ENCODE results near the gene LYZL2.
"Not testable (repeated sequence)": the region's sequence is repeated elsewhere in the genome, so short reads cannot be mapped to it uniquely, and the experiment has no call there.

LYZL2 gene

GRCh38 chr10:30596013-30596412 is 33.5 kb downstream of the LYZL2 start:
- no peak for DNase-seq
- Histone ChIP-seq H3K9me3 (replicated peaks; ENCODE audit: insufficient read depth, low read length) (no peaks in the 10 kb centered on the region), H3K4me2 (ENCODE audit: low read depth, low read length) (no peak overlapping the region), H3K79me2 (ENCODE audit: low read length) (no peaks in the 10 kb centered on the region), H2AFZ (ENCODE audit: low read length) (no peak overlapping the region), H3K9me2 (replicated peaks; ENCODE audit: insufficient read depth, low read length) (no peaks in the 10 kb centered on the region), H3K4me3 (ENCODE audit: low read length) (no peak overlapping the region), H3K36me3 (replicated peaks; ENCODE audit: insufficient read depth, low read length) (no peaks in the 10 kb centered on the region), H4K20me1 (ENCODE audit: insufficient read depth, low read length) (no peaks in the 10 kb centered on the region), H3K9ac (ENCODE audit: low read length) (no peak overlapping the region), H3K27ac (ENCODE audit: low read length) (no peak overlapping the region), H3K4me1 (ENCODE audit: low read length) (no peaks in the 10 kb centered on the region), H3K27me3 (replicated peaks; ENCODE audit: insufficient read depth, low read length) (no peaks in the 10 kb centered on the region), H3F3A (ENCODE audit: insufficient read depth, low read length) (no peaks in the 10 kb centered on the region)
- TF ChIP-seq CTCF (IDR thresholded peaks at IDR 0.05; ENCODE audit: low read length), result no peak
- TF ChIP-seq EZH2phosphoT487 (IDR thresholded peaks at IDR 0.05; ENCODE audit: low read length), result no peak
- TF ChIP-seq EZH2 (optimal IDR thresholded peaks at IDR 0.05; ENCODE audit: low read depth, low read length), result no peak

- no peak overlapping the region for H3K4me2 ChIP-seq (ENCODE audit: low read depth, low read length)
- H3K27me3 ChIP-seq (replicated peaks; ENCODE audit: insufficient read depth, low read length), result no peaks in the 10 kb centered on the region
- no peaks in the 10 kb centered on the region for H3F3A ChIP-seq (ENCODE audit: insufficient read depth, low read length)
- H3K4me3 ChIP-seq (ENCODE audit: low read length), result no peak overlapping the region
- no peak for TF ChIP-seq EZH2phosphoT487 (IDR thresholded peaks at IDR 0.05; ENCODE audit: low read length)
- TF ChIP-seq EZH2 (optimal IDR thresholded peaks at IDR 0.05; ENCODE audit: low read depth, low read length), result no peak
- TF ChIP-seq CTCF (IDR thresholded peaks at IDR 0.05; ENCODE audit: low read length), result no peak
- H2AFZ ChIP-seq (ENCODE audit: low read length), result no peak overlapping the region
- no peaks in the 10 kb centered on the region for H3K9me2 ChIP-seq (replicated peaks; ENCODE audit: insufficient read depth, low read length)
- DNase-seq, result no peak
- no peaks in the 10 kb centered on the region for H3K79me2 ChIP-seq (ENCODE audit: low read length)
- H3K4me1 ChIP-seq (ENCODE audit: low read length), result no peaks in the 10 kb centered on the region
- H3K36me3 ChIP-seq (replicated peaks; ENCODE audit: insufficient read depth, low read length), result no peaks in the 10 kb centered on the region
- no peak overlapping the region for H3K9ac ChIP-seq (ENCODE audit: low read length)
- H3K27ac ChIP-seq (ENCODE audit: low read length), result no peak overlapping the region
- no peaks in the 10 kb centered on the region for H4K20me1 ChIP-seq (ENCODE audit: insufficient read depth, low read length)
- no peaks in the 10 kb centered on the region for H3K9me3 ChIP-seq (replicated peaks; ENCODE audit: insufficient read depth, low read length)
Measured at GRCh38 chr10:30594077-30594476, 35.5 kb downstream of the LYZL2 start.

GRCh38 chr10:30592770-30593169 is 36.8 kb downstream of the LYZL2 start:
- not testable (repeated sequence) for DNase-seq; H3F3A ChIP-seq (ENCODE audit: insufficient read depth, low read length); H4K20me1 ChIP-seq (ENCODE audit: insufficient read depth, low read length); H3K4me3 ChIP-seq (ENCODE audit: low read length); H3K4me1 ChIP-seq (ENCODE audit: low read length); H3K27ac ChIP-seq (ENCODE audit: low read length); H3K9me2 ChIP-seq (replicated peaks; ENCODE audit: insufficient read depth, low read length); H3K36me3 ChIP-seq (replicated peaks; ENCODE audit: insufficient read depth, low read length); H3K27me3 ChIP-seq (replicated peaks; ENCODE audit: insufficient read depth, low read length); H3K9me3 ChIP-seq (replicated peaks; ENCODE audit: insufficient read depth, low read length); H2AFZ ChIP-seq (ENCODE audit: low read length); H3K79me2 ChIP-seq (ENCODE audit: low read length); H3K4me2 ChIP-seq (ENCODE audit: low read depth, low read length); H3K9ac ChIP-seq (ENCODE audit: low read length)

- Histone ChIP-seq H3K36me3 (replicated peaks; ENCODE audit: insufficient read depth, low read length) (no peaks in the 10 kb centered on the region), H3K9me3 (replicated peaks; ENCODE audit: insufficient read depth, low read length) (no peaks in the 10 kb centered on the region), H3K4me3 (ENCODE audit: low read length) (no peak overlapping the region), H3F3A (ENCODE audit: insufficient read depth, low read length) (no peaks in the 10 kb centered on the region), H3K27me3 (replicated peaks; ENCODE audit: insufficient read depth, low read length) (no peaks in the 10 kb centered on the region), H3K27ac (ENCODE audit: low read length) (no peak overlapping the region), H3K4me1 (ENCODE audit: low read length) (peaks cover 3% of the 10 kb centered on the region; the same call in 1 of the 2 replicates), H3K9ac (ENCODE audit: low read length) (no peak overlapping the region), H3K9me2 (replicated peaks; ENCODE audit: insufficient read depth, low read length) (no peaks in the 10 kb centered on the region), H3K79me2 (ENCODE audit: low read length) (no peaks in the 10 kb centered on the region), H3K4me2 (ENCODE audit: low read depth, low read length) (no peak overlapping the region), H4K20me1 (ENCODE audit: insufficient read depth, low read length) (no peaks in the 10 kb centered on the region), H2AFZ (ENCODE audit: low read length) (peak overlapping the region; percentile 14; the same call in 1 of the 2 replicates)
- DNase-seq, result peak; percentile 52
- TF ChIP-seq CTCF (IDR thresholded peaks at IDR 0.05; ENCODE audit: low read length) (peak; percentile 82), EZH2 (optimal IDR thresholded peaks at IDR 0.05; ENCODE audit: low read depth, low read length) (no peak), EZH2phosphoT487 (IDR thresholded peaks at IDR 0.05; ENCODE audit: low read length) (no peak)
Measured at GRCh38 chr10:30591249-30591670, 38.3 kb downstream of the LYZL2 start.
